Adrenal gland (tissue), 5 donors: ENCODE measurements around the gene RRP1.

Experiments
- POLR2A ChIP-seq, 2 donors: fragments of 450-650 bp; IDR thresholded peaks; one replicate each; pipeline ENCODE4 v1.6.1; 2017; ENCODE audit warnings: antibody characterized with exemption in 2 of 2, mild to moderate bottlenecking in 2 of 2, moderate library complexity in 1 of 2
- TF ChIP-seq, protein P1 (sequence below), 6 experiments: fragments of 450-650 bp in 4 of 6; fragments of 200-600 bp in 2 of 6; sonication (generic) in 1 of 6; IDR thresholded peaks; 1 replicate in 5 of 6; 2 replicates in 1 of 6; pipeline versions ENCODE4 v1.5.1 to v1.8.0; 2016 to 2021; ENCODE audit warnings: antibody characterized with exemption in 6 of 6, mild to moderate bottlenecking in 2 of 6, moderate library complexity in 1 of 6
- donor health status: DM: no; HTN: no; CAD: no.

DNA sequence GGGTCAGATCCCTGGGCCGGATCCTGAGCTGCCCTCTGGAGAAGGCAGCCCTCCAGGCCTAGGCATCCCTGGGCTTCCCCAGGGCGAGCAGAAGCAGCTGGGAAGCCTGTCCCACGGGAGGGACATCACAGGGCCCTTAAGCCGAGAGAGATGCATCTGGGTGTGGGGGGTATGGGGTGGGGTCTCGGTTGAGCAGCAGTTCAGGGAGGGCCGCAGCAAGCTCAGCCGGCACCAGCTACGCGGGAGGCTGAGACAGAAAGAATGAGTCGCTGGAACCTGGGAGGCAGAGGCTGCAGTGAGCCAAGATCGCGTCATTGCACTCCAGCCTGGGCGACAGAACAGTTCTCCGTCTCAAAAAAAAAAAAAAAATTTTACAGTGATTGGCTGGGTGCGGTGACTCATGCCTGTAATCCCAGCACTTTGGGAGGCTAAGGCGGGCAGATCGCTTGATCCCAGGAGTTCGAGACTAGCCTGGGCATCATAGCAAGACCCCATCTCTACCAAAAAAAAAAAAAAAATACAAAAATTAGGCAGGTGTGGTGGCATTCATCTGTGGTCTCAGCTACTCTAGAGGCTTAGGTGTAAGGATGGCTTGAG, 37.7 kb downstream of the RRP1 start:
- TF ChIP-seq, protein P1, sequence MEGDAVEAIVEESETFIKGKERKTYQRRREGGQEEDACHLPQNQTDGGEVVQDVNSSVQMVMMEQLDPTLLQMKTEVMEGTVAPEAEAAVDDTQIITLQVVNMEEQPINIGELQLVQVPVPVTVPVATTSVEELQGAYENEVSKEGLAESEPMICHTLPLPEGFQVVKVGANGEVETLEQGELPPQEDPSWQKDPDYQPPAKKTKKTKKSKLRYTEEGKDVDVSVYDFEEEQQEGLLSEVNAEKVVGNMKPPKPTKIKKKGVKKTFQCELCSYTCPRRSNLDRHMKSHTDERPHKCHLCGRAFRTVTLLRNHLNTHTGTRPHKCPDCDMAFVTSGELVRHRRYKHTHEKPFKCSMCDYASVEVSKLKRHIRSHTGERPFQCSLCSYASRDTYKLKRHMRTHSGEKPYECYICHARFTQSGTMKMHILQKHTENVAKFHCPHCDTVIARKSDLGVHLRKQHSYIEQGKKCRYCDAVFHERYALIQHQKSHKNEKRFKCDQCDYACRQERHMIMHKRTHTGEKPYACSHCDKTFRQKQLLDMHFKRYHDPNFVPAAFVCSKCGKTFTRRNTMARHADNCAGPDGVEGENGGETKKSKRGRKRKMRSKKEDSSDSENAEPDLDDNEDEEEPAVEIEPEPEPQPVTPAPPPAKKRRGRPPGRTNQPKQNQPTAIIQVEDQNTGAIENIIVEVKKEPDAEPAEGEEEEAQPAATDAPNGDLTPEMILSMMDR (IDR thresholded peaks at IDR 0.05), result no peak
- no peak for TF ChIP-seq POLR2A (IDR thresholded peaks at IDR 0.05)
